Eye (tissue), 1 donor: ENCODE measurements around the gene CRTAC1.

ENCODE experiments used
- DNase-seq: peaks from one replicate; pipeline ENCODE4 v3.0.0-alpha.2; 2015

Gene CRTAC1

GRCh38 chr10:97920865-97921264, 109.6 kb downstream of the CRTAC1 start:
- no peak for DNase-seq

GRCh38 chr10:97919012-97919411, 111.4 kb downstream of the CRTAC1 start:
- DNase-seq: no peak

- no peak for DNase-seq
These were observed 113.8 kb downstream of the CRTAC1 start for GRCh38 chr10:97916586-97916985.

- DNase-seq: no peak
These were observed 114.9 kb downstream of the CRTAC1 start for GRCh38 chr10:97915346-97916131.

- peak; percentile 90 for DNase-seq
These were observed 115.6 kb downstream of the CRTAC1 start for GRCh38 chr10:97914837-97915211.

- DNase-seq: no peak
These were observed 116.1 kb downstream of the CRTAC1 start for GRCh38 chr10:97914171-97914836.

DNA sequence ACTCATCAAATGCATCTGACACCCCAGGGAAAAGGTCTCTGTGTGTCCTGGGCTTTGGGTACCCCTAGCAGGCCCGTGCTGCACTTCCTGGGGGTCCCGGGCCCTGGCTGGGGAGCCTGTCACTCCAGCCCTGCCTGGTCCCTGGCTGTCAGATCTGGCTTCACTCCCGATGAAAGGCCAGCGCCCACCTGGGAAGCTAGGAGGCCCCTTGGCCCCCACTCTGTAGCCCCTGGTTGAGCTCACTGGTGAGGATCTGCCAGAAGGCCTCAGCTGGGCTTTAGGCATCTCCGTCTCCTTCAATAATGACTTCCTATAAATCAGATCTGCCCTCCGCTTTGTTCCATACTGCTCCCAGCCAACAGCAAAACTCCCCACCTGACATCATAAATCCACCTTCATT, 116.8 kb downstream of the CRTAC1 start:
- DNase-seq: no peak

DNA sequence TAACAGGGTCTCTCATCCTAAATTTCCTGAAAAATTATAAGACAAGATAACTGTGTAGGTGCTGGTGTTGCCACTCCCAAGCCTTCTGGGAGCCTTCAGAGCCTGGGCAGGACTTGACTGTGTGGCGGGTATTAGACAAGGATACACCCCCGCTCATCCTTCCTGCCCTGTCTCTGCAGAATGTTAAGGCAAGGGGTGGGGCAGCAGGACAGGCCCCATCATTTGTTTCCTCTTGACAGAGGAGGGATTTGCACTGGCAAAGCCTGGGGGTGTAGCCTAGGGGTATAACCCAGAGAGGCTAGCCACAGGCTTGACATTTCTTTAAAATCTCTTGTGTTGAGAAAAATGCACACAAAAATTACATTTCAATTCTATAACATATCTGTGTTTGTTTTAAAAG, 117.2 kb downstream of the CRTAC1 start:
- no peak for DNase-seq

DNA sequence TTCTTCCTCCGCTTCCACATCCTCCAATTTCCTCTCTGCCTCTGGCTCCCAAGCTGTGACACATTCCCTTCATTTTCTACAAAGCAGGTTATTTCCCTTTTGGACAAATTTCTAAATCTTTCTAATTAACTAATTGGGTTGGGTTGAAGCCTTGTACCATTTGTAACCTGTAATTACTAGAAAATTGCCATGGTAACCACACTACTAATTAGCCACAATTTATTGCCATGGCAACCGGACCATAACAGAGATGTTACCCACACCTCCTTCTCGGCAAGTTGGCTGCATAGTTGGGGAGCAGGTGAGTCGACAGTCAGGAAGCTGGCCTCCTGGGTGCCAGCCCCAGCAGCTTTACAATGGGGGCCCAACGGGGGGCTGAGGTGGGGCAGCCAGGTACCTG, 119.2 kb downstream of the CRTAC1 start:
- DNase-seq: no peak

DNA sequence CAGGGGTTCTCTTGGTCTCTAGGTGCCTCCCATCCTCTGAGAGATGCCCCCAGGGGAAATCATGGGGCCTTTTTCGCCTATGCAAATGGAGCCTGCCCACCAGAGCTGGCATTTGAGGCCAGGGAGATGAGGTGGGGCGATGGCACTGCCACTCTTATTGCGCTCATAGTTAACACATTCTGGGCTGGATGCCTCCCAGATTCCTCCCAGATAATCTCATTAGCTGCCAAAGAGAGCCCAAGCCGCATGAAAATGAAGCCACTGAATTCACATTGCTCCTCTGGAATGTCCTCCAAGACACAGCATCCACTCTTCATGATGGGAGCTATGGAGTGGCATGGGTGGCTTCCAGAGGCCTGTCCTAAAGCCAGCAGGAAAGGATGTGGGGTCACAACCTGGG, 119.8 kb downstream of the CRTAC1 start:
- no peak for DNase-seq

- DNase-seq: no peak
These were observed 122.6 kb downstream of the CRTAC1 start for GRCh38 chr10:97907830-97908229.

GRCh38 chr10:97907211-97907610, 123.2 kb downstream of the CRTAC1 start:
- DNase-seq: no peak

- DNase-seq: no peak
These were observed 125.1 kb downstream of the CRTAC1 start for GRCh38 chr10:97905276-97905675.

DNA sequence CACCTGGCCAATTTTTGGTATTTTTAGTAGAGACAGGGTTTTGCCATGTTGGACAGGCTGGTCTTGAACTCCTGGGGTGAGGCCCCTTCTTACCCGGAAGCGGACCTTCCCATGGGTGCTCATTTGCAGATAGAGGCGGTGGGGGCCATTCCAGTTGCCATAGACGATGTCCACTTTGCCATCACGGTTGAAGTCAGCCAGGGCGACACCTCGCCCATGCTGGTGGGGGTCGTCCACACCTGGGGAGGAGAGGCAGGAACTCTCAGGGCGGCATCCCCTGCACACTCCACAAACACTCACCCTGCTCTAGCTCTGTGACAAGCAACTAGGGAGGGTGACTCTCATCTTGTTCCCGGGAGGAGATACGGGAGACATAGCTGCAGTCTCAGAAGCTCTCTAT, 125.8 kb downstream of the CRTAC1 start:
- no peak for DNase-seq

- no peak for DNase-seq
These were observed 126.4 kb downstream of the CRTAC1 start for GRCh38 chr10:97904018-97904381.

GRCh38 chr10:97903128-97904017, 127.0 kb downstream of the CRTAC1 start:
- peak; percentile 41 for DNase-seq

DNA sequence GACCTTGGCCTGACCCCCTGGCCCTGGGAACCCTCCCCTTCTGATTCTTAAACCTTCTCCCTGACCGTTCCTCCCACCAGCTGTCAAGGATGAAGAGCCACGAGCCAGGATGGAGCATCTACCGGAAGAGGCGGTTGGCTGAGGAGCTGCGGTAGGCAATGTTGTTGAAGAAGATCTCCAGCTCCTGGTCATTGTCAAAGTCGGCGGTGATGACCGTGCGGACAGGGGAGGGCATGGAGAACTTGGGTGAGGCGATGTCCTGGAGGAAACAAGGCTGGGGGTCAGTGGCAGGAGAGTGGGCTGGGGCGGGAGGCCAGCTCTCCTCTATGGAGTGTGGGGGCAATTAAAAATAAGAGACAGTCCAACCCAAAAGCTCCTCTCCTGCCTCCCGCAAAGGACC, 129.0 kb downstream of the CRTAC1 start:
- DNase-seq: no peak

GRCh38 chr10:97898429-97898828, 132.0 kb downstream of the CRTAC1 start:
- no peak for DNase-seq

- no peak for DNase-seq
These were observed 133.6 kb downstream of the CRTAC1 start for GRCh38 chr10:97896756-97897358.

- no peak for DNase-seq
These were observed 134.5 kb downstream of the CRTAC1 start for GRCh38 chr10:97895915-97896314.

DNA sequence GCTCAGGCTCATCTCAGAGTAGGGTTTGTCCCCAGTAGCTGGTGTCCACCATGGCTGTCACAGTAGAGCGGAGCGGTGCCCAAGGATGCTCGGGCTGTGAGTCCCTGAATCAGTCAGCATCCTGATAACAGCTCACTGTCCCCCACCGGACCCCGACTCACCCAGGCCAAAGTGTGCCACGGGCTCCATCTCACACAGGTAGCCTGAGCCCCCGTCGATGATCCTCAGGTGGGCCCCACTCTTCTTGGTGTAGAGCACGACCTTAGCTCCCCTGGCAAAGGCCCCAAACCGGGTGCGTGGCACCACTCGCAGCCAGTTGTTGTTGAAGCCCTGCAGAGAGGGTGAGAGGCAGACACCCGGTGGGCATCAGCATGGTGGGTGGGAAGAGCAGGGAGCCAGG, 135.3 kb downstream of the CRTAC1 start:
- DNase-seq: no peak

DNA sequence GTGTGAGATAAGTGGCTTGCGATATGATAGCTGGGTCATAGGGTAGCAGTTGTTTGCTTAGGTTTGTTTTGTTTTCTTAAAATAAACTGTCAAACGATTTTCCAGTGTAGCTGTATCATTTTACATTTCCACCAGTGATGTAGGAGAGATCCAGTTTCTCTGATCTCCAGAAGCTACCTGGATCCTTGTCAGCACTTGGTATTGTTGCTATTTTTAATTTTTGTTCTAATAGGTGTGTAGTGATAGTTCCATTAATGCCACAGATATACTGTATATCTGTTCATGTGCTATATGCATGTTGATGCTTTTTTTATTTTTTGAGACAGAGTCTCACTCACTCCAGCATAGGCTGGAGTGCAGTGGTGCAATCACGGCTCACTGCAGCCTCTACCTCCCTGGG, 136.3 kb downstream of the CRTAC1 start:
- no peak for DNase-seq

GRCh38 chr10:97892939-97893338, 137.5 kb downstream of the CRTAC1 start:
- no peak for DNase-seq
